A204.1 (cell line): ENCODE results near the gene ZNF561.

Experiments used
- FAIRE-seq: peaks from 2 replicates; lab custom pipeline; 2012; peaks lifted over from hg19 to GRCh38; lab: Jason Lieb, UNC

The ZNF561 gene

GRCh38 chr19:9580728-9581127, 40.3 kb downstream of the ZNF561 start:
- no peak for FAIRE-seq

- no peak for FAIRE-seq
Measured at GRCh38 chr19:9570255-9570654, 50.8 kb downstream of the ZNF561 start.

- FAIRE-seq = no peak
Measured at GRCh38 chr19:9566729-9567128, 54.3 kb downstream of the ZNF561 start.

- FAIRE-seq = no peak
Measured at GRCh38 chr19:9565900-9566705, 54.9 kb downstream of the ZNF561 start.
